Measurements from ENCODE around the gene ANP32B. TPM values are rescaled to one million over a fixed set of nuclear protein-coding genes. Genes with fewer than 3 reads are reported as not detected.

The ANP32B gene
- total and polyA plus RNA-seq, 2 experiments from 2014 or later, result 15.4 to 64.3 TPM

- DNase-seq (ENCODE audit: low spot score), result no peak
- Histone ChIP-seq H3K4me1 (ENCODE audit: insufficient read depth) (no peaks in the 10 kb centered on the region), H4K20me1 (ENCODE audit: insufficient read depth, poor library complexity, severe bottlenecking) (no peaks in the 10 kb centered on the region), H3K27me3 (no peaks in the 10 kb centered on the region), H3K9me3 (ENCODE audit: low read depth) (no peaks in the 10 kb centered on the region), H3K4me3 (no peak overlapping the region), H3K36me3 (replicated peaks; ENCODE audit: insufficient read depth, low read depth) (no peaks in the 10 kb centered on the region), H3K79me2 (no peaks in the 10 kb centered on the region), H3K9me2 (replicated peaks; ENCODE audit: insufficient read depth) (no peaks in the 10 kb centered on the region), H3K4me2 (no peak overlapping the region), H3K27ac (no peak overlapping the region), H2AFZ (no peak overlapping the region)
- whole genome bisulfite sequencing (ENCODE audit: low lambda C conversion rate, missing lambda C conversion rate), result 90% methylated on average over 1 of the region's 1 CpG
- TF ChIP-seq EZH2 (IDR thresholded peaks at IDR 0.05; ENCODE audit: borderline replicate concordance), result no peak
- TF ChIP-seq CTCF (IDR thresholded peaks at IDR 0.05; ENCODE audit: poor library complexity), result no peak
- TF ChIP-seq EZH2phosphoT487 (IDR thresholded peaks at IDR 0.05; ENCODE audit: low read depth, severe bottlenecking, unreplicated experiment), result no peak
Observed at GRCh38 chr9:98024702-98025101, 41.6 kb downstream of the ANP32B start.

GRCh38 chr9:98031169-98031568 is 48.0 kb downstream of the ANP32B start:
- no peaks in the 10 kb centered on the region for H3K9me2 ChIP-seq (replicated peaks; ENCODE audit: insufficient read depth)
- H4K20me1 ChIP-seq (ENCODE audit: insufficient read depth, poor library complexity, severe bottlenecking), result no peaks in the 10 kb centered on the region
- no peaks in the 10 kb centered on the region for H3K9me3 ChIP-seq (ENCODE audit: low read depth)
- H2AFZ ChIP-seq, result no peak overlapping the region
- no peak overlapping the region for H3K27ac ChIP-seq
- no peaks in the 10 kb centered on the region for H3K27me3 ChIP-seq
- TF ChIP-seq EZH2phosphoT487 (IDR thresholded peaks at IDR 0.05; ENCODE audit: low read depth, severe bottlenecking, unreplicated experiment) (no peak), EZH2 (IDR thresholded peaks at IDR 0.05; ENCODE audit: borderline replicate concordance) (no peak), CTCF (IDR thresholded peaks at IDR 0.05; ENCODE audit: poor library complexity) (no peak)
- DNase-seq (ENCODE audit: low spot score), result no peak
- no peaks in the 10 kb centered on the region for H3K36me3 ChIP-seq (replicated peaks; ENCODE audit: insufficient read depth, low read depth)
- no peaks in the 10 kb centered on the region for H3K79me2 ChIP-seq
- no peak overlapping the region for H3K4me2 ChIP-seq
- no peaks in the 10 kb centered on the region for H3K4me1 ChIP-seq (ENCODE audit: insufficient read depth)
- no peak overlapping the region for H3K4me3 ChIP-seq

- no peak overlapping the region for H3K4me3 ChIP-seq
- no peaks in the 10 kb centered on the region for H3K9me3 ChIP-seq (ENCODE audit: low read depth)
- 83% methylated on average over 1 of the region's 1 CpG for WGBS (ENCODE audit: low lambda C conversion rate, missing lambda C conversion rate)
- H3K36me3 ChIP-seq (replicated peaks; ENCODE audit: insufficient read depth, low read depth), result no peaks in the 10 kb centered on the region
- TF ChIP-seq CTCF (IDR thresholded peaks at IDR 0.05; ENCODE audit: poor library complexity) (no peak), EZH2 (IDR thresholded peaks at IDR 0.05; ENCODE audit: borderline replicate concordance) (no peak), EZH2phosphoT487 (IDR thresholded peaks at IDR 0.05; ENCODE audit: low read depth, severe bottlenecking, unreplicated experiment) (no peak)
- H3K79me2 ChIP-seq, result no peaks in the 10 kb centered on the region
- no peaks in the 10 kb centered on the region for H3K4me1 ChIP-seq (ENCODE audit: insufficient read depth)
- no peak for DNase-seq (ENCODE audit: low spot score)
- H3K9me2 ChIP-seq (replicated peaks; ENCODE audit: insufficient read depth), result no peaks in the 10 kb centered on the region
- H3K27me3 ChIP-seq, result no peaks in the 10 kb centered on the region
- H3K27ac ChIP-seq, result no peak overlapping the region
- no peak overlapping the region for H3K4me2 ChIP-seq
- no peak overlapping the region for H2AFZ ChIP-seq
- no peaks in the 10 kb centered on the region for H4K20me1 ChIP-seq (ENCODE audit: insufficient read depth, poor library complexity, severe bottlenecking)
Observed at GRCh38 chr9:98031935-98032334, 48.8 kb downstream of the ANP32B start.

All from hepatocyte (in vitro differentiated cells).